C4-2B (cell line): ENCODE results near the gene CNPPD1.

ENCODE experiments used
- ZFX ChIP-seq: fragments of 450-650 bp; IDR thresholded peaks from 2 replicates; pipeline ENCODE4 v1.6.1; 2017
- TF ChIP-seq, protein P1 (sequence below): fragments of 450-650 bp; conservative IDR thresholded peaks from 2 replicates; pipeline ENCODE4 v1.5.1; 2017; ENCODE audit warnings: mild to moderate bottlenecking

- TF ChIP-seq, protein P1, sequence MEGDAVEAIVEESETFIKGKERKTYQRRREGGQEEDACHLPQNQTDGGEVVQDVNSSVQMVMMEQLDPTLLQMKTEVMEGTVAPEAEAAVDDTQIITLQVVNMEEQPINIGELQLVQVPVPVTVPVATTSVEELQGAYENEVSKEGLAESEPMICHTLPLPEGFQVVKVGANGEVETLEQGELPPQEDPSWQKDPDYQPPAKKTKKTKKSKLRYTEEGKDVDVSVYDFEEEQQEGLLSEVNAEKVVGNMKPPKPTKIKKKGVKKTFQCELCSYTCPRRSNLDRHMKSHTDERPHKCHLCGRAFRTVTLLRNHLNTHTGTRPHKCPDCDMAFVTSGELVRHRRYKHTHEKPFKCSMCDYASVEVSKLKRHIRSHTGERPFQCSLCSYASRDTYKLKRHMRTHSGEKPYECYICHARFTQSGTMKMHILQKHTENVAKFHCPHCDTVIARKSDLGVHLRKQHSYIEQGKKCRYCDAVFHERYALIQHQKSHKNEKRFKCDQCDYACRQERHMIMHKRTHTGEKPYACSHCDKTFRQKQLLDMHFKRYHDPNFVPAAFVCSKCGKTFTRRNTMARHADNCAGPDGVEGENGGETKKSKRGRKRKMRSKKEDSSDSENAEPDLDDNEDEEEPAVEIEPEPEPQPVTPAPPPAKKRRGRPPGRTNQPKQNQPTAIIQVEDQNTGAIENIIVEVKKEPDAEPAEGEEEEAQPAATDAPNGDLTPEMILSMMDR, result no peak
- no peak for TF ChIP-seq ZFX
These were observed 10.2 kb upstream of the CNPPD1 start for GRCh38 chr2:219186754-219187456.
